ENCODE data around the gene DDX39B.

The DDX39B gene

DNA sequence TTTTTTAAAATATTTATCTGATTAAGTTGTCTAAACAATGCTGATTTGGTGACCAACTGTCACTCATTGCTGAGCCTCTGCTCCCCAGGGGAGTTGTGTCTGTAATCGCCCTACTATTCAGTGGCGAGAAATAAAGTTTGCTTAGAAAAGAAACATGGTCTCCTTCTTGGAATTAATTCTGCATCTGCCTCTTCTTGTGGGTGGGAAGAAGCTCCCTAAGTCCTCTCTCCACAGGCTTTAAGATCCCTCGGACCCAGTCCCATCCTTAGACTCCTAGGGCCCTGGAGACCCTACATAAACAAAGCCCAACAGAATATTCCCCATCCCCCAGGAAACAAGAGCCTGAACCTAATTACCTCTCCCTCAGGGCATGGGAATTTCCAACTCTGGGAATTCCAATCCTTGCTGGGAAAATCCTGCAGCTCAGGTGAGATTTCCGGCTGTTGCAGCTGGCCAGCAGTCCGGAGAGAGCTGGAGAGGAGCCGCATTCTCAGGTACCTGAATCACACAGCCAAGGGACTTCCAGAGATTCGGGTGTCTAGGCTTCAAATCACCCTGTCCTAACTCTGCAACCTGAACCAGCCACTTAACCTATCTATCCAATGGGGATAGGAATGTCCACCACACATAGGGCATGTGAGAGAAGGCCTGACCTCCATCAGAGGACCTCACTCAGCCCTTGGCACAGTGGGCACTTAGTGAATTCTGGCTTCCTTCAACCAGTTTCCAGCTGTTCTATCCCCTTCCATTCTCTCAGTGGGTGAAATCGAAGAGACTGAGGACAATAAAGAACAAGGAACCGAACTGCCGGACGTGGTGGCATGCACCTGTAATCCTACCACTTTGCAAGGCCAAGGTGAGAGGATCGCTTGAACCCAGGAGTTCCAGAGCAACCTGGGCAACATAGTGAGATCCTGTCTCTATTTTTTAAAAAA, 36.6 kb upstream of the DDX39B start:
- H3K27ac ChIP-seq = no peak overlapping the region
- TF ChIP-seq, protein P1, sequence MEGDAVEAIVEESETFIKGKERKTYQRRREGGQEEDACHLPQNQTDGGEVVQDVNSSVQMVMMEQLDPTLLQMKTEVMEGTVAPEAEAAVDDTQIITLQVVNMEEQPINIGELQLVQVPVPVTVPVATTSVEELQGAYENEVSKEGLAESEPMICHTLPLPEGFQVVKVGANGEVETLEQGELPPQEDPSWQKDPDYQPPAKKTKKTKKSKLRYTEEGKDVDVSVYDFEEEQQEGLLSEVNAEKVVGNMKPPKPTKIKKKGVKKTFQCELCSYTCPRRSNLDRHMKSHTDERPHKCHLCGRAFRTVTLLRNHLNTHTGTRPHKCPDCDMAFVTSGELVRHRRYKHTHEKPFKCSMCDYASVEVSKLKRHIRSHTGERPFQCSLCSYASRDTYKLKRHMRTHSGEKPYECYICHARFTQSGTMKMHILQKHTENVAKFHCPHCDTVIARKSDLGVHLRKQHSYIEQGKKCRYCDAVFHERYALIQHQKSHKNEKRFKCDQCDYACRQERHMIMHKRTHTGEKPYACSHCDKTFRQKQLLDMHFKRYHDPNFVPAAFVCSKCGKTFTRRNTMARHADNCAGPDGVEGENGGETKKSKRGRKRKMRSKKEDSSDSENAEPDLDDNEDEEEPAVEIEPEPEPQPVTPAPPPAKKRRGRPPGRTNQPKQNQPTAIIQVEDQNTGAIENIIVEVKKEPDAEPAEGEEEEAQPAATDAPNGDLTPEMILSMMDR (IDR thresholded peaks at IDR 0.05) = no peak
- TF ChIP-seq ZFX (IDR thresholded peaks at IDR 0.05; ENCODE audit: borderline replicate concordance) = no peak

DNA sequence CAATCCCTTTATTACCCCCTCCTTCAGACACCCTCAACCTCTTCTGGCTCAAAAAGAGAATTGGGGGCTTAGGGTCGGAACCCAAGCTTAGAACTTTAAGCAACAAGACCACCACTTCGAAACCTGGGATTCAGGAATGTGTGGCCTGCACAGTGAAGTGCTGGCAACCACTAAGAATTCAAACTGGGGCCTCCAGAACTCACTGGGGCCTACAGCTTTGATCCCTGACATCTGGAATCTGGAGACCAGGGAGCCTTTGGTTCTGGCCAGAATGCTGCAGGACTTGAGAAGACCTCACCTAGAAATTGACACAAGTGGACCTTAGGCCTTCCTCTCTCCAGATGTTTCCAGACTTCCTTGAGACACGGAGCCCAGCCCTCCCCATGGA, 35.8 kb upstream of the DDX39B start:
- TF ChIP-seq ZFX (IDR thresholded peaks at IDR 0.05; ENCODE audit: borderline replicate concordance) = no peak
- TF ChIP-seq, protein P1 (IDR thresholded peaks at IDR 0.05) = no peak
- H3K27ac ChIP-seq = no peak overlapping the region

DNA sequence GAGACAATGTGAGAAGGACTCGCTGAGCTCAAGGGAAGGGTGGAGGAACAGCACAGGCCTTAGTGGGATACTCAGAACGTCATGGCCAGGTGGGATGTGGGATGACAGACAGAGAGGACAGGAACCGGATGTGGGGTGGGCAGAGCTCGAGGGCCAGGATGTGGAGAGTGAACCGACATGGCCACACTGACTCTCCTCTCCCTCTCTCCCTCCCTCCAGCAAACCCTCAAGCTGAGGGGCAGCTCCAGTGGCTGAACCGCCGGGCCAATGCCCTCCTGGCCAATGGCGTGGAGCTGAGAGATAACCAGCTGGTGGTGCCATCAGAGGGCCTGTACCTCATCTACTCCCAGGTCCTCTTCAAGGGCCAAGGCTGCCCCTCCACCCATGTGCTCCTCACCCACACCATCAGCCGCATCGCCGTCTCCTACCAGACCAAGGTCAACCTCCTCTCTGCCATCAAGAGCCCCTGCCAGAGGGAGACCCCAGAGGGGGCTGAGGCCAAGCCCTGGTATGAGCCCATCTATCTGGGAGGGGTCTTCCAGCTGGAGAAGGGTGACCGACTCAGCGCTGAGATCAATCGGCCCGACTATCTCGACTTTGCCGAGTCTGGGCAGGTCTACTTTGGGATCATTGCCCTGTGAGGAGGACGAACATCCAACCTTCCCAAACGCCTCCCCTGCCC, 35.2 kb upstream of the DDX39B start:
- no peak overlapping the region for H3K27ac ChIP-seq
- TF ChIP-seq, protein P1 (IDR thresholded peaks at IDR 0.05) = no peak
- no peak for TF ChIP-seq ZFX (IDR thresholded peaks at IDR 0.05; ENCODE audit: borderline replicate concordance)

DNA sequence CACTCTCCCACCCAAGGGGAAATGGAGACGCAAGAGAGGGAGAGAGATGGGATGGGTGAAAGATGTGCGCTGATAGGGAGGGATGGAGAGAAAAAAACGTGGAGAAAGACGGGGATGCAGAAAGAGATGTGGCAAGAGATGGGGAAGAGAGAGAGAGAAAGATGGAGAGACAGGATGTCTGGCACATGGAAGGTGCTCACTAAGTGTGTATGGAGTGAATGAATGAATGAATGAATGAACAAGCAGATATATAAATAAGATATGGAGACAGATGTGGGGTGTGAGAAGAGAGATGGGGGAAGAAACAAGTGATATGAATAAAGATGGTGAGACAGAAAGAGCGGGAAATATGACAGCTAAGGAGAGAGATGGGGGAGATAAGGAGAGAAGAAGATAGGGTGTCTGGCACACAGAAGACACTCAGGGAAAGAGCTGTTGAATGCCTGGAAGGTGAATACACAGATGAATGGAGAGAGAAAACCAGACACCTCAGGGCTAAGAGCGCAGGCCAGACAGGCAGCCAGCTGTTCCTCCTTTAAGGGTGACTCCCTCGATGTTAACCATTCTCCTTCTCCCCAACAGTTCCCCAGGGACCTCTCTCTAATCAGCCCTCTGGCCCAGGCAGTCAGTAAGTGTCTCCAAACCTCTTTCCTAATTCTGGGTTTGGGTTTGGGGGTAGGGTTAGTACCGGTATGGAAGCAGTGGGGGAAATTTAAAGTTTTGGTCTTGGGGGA, 34.3 kb upstream of the DDX39B start:
- TF ChIP-seq ZFX (IDR thresholded peaks at IDR 0.05; ENCODE audit: borderline replicate concordance) = no peak
- TF ChIP-seq, protein P1 (IDR thresholded peaks at IDR 0.05) = no peak
- H3K27ac ChIP-seq = no peak overlapping the region

DNA sequence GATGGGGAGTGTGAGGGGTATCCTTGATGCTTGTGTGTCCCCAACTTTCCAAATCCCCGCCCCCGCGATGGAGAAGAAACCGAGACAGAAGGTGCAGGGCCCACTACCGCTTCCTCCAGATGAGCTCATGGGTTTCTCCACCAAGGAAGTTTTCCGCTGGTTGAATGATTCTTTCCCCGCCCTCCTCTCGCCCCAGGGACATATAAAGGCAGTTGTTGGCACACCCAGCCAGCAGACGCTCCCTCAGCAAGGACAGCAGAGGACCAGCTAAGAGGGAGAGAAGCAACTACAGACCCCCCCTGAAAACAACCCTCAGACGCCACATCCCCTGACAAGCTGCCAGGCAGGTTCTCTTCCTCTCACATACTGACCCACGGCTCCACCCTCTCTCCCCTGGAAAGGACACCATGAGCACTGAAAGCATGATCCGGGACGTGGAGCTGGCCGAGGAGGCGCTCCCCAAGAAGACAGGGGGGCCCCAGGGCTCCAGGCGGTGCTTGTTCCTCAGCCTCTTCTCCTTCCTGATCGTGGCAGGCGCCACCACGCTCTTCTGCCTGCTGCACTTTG, 33.6 kb upstream of the DDX39B start, which contains the start of gene TNF:
TSS of gene TNF (plus strand) at position 231 of the 567 bp plus-strand sequence. CDS start at position 408, 177 bp downstream.
- TF ChIP-seq ZFX (IDR thresholded peaks at IDR 0.05; ENCODE audit: borderline replicate concordance) = no peak
- TF ChIP-seq, protein P1 (IDR thresholded peaks at IDR 0.05) = no peak
- no peak within 1 kb of the TSS for H3K27ac ChIP-seq

DNA sequence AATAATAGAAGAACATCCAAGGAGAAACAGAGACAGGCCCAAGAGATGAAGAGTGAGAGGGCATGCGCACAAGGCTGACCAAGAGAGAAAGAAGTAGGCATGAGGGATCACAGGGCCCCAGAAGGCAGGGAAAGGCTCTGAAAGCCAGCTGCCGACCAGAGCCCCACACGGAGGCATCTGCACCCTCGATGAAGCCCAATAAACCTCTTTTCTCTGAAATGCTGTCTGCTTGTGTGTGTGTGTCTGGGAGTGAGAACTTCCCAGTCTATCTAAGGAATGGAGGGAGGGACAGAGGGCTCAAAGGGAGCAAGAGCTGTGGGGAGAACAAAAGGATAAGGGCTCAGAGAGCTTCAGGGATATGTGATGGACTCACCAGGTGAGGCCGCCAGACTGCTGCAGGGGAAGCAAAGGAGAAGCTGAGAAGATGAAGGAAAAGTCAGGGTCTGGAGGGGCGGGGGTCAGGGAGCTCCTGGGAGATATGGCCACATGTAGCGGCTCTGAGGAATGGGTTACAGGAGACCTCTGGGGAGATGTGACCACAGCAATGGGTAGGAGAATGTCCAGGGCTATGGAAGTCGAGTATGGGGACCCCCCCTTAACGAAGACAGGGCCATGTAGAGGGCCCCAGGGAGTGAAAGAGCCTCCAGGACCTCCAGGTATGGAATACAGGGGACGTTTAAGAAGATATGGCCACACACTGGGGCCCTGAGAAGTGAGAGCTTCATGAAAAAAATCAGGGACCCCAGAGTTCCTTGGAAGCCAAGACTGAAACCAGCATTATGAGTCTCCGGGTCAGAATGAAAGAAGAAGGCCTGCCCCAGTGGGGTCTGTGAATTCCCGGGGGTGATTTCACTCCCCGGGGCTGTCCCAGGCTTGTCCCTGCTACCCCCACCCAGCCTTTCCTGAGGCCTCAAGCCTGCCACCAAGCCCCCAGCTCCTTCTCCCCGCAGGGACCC, 32.6 kb upstream of the DDX39B start:
- TF ChIP-seq, protein P1 (IDR thresholded peaks at IDR 0.05) = no peak
- TF ChIP-seq ZFX (IDR thresholded peaks at IDR 0.05; ENCODE audit: borderline replicate concordance) = no peak
- H3K27ac ChIP-seq = no peak overlapping the region
